ENCODE results near the gene RAET1G. TPM values are rescaled to one million over a fixed set of nuclear protein-coding genes. Genes with fewer than 3 reads are reported as not detected.

The RAET1G gene
- total and polyA plus RNA-seq, 2 of the 13 experiments (the other 11 are each of a cell fraction or from before 2014, with no cell fraction given): not detected

DNA sequence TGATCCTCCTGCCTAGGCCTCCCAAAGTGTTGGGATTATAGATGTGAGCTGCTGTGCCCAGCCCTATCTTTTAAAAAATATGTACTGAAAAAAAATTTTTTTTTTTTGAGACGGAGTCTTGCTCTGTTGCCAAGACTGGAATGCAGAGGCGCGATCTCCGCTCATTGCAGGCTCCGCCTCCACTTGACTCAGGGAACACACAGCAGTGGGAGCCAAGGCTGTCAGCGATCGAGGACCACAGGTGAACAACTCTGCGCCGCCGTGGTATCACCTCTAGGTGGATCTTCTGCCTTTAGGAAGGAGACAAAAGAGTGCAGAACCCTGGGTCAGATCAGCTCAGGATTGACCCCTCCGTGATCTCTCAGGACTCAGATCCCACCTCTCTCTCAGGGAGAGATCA, 38.7 kb downstream of the RAET1G start:
- in situ Hi-C loops (cut with HindIII; ENCODE audit: extremely low pct_ligation_motif_present, low pct_unique_long_range_greater_than_20kb): no loop called here
- TF ChIP-seq, protein P1, sequence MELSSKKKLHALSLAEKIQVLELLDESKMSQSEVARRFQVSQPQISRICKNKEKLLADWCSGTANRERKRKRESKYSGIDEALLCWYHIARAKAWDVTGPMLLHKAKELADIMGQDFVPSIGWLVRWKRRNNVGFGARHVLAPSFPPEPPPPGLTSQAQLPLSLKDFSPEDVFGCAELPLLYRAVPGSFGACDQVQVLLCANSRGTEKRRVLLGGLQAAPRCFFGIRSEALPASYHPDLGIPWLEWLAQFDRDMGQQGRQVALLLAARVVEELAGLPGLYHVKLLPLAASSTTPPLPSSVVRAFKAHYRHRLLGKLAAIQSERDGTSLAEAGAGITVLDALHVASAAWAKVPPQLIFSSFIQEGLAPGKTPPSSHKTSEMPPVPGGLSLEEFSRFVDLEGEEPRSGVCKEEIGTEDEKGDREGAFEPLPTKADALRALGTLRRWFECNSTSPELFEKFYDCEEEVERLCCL (CRISPR knock-in tag; IDR thresholded peaks at IDR 0.05; ENCODE audit: borderline replicate concordance): no peak
- TF ChIP-seq ZNF746 (CRISPR knock-in tag; IDR thresholded peaks at IDR 0.05) (no peak), ZNF777 (CRISPR knock-in tag; IDR thresholded peaks at IDR 0.05) (no peak), KDM1A (CRISPR knock-in tag; IDR thresholded peaks at IDR 0.05) (no peak), NFE2L1 (CRISPR knock-in tag; IDR thresholded peaks at IDR 0.05; ENCODE audit: borderline replicate concordance) (no peak), PAF1 (CRISPR knock-in tag; IDR thresholded peaks at IDR 0.05) (no peak), NFYB (CRISPR knock-in tag; IDR thresholded peaks at IDR 0.05) (no peak), SETDB1 (CRISPR knock-in tag; IDR thresholded peaks at IDR 0.05; ENCODE audit: borderline replicate concordance) (no peak)
- TF ChIP-seq, protein P2, sequence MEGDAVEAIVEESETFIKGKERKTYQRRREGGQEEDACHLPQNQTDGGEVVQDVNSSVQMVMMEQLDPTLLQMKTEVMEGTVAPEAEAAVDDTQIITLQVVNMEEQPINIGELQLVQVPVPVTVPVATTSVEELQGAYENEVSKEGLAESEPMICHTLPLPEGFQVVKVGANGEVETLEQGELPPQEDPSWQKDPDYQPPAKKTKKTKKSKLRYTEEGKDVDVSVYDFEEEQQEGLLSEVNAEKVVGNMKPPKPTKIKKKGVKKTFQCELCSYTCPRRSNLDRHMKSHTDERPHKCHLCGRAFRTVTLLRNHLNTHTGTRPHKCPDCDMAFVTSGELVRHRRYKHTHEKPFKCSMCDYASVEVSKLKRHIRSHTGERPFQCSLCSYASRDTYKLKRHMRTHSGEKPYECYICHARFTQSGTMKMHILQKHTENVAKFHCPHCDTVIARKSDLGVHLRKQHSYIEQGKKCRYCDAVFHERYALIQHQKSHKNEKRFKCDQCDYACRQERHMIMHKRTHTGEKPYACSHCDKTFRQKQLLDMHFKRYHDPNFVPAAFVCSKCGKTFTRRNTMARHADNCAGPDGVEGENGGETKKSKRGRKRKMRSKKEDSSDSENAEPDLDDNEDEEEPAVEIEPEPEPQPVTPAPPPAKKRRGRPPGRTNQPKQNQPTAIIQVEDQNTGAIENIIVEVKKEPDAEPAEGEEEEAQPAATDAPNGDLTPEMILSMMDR (CRISPR knock-in tag; IDR thresholded peaks at IDR 0.05): peak; percentile 10; the same call in 1 of the 2 replicates
- no peaks in the 10 kb centered on the region for H3K79me2 ChIP-seq (ENCODE audit: insufficient read depth, low read length)
- no peaks in the 10 kb centered on the region for H4K20me1 ChIP-seq (ENCODE audit: insufficient read depth, low read length)
- POLR2A ChIA-PET: no interaction called here
- no peak overlapping the region for H3K27ac ChIP-seq (ENCODE audit: extremely low read length, insufficient read depth, low read length)
- H3K36me3 ChIP-seq (replicated peaks in 1 of 2; ENCODE audit: control insufficient read depth in 1 of 2, insufficient read depth in 2 of 2, low read length in 2 of 2): no peaks in the 10 kb centered on the region
- intact Hi-C loops (cut with micrococcal nuclease; ENCODE audit: unreplicated experiment): no loop called here
- WGBS (ENCODE audit: low lambda C conversion rate): 56% methylated on average over 11 of the region's 11 CpGs
- H3K27me3 ChIP-seq (ENCODE audit: control insufficient read depth in 1 of 2, insufficient read depth in 2 of 2, low read length in 2 of 2): peaks cover 3 to 50% of the 10 kb centered on the region in 2 experiments; a peak in 4 of 5 replicates
- no peak overlapping the region for H2AFZ ChIP-seq (ENCODE audit: low read length)
- CTCF ChIA-PET (ENCODE audit: low intra/inter-chr PET ratio, low total read pairs): no interaction called here
- peaks cover 7% of the 10 kb centered on the region; the same call in 1 of the 2 replicates for H3K4me1 ChIP-seq (ENCODE audit: insufficient read depth, low read length)
- FAIRE-seq: no peak
- peak; percentile 74 for ATAC-seq
- H3K4me2 ChIP-seq (ENCODE audit: low read depth, low read length): 0 out of 2 replicates have a peak overlapping the region, but pooled peaks have one; percentile 10
- DNase-seq (ENCODE audit: low spot score): no peak
- no peak overlapping the region for H3K4me3 ChIP-seq (replicated peaks in 1 of 3; ENCODE audit: insufficient read depth in 1 of 3, low read depth in 2 of 3, low read length in 3 of 3)
- no peak overlapping the region for H3K9ac ChIP-seq (ENCODE audit: insufficient read depth, low read depth, low read length)
- no peaks in the 10 kb centered on the region for H3K9me3 ChIP-seq (ENCODE audit: low read length)
- BruUV-seq (replicated peaks): no TSS peak
